Measurements from ENCODE around the gene SYPL1. TPM values are rescaled to one million over a fixed set of nuclear protein-coding genes. Genes with fewer than 3 reads are reported as not detected.

The SYPL1 gene
- 10 to 100 TPM; 40.8 to 42.1 TPM for total RNA-seq

GRCh38 chr7:106112118-106112971 lies at the start of gene SYPL1:
SYPL1 (minus strand) TSS chr7:106112312; CDS start chr7:106112208, 104 bp downstream.

Other genes with a start within 250 kb of the SYPL1 start
- gene ATXN7L1, start 235.7 kb downstream of the SYPL1 start, total RNA-seq, result 10 to 100 TPM; 22.4 to 24.8 TPM
- 1 to 10 TPM; 2.6 to 3.0 TPM for gene CDHR3, start 149.0 kb downstream of the SYPL1 start, total RNA-seq
- 10 to 100 TPM; 58.7 to 61.7 TPM for gene NAMPT, start 172.7 kb upstream of the SYPL1 start, total RNA-seq

Measured in activated naive CD4-positive, alpha-beta T cell treated with anti-CD3 and anti-CD28 coated beads, Interleukin-2, amount 10 ng/mL, durations not matched to agents 5 hours and 36 hours (primary cell).